ENCODE results near the gene HAGHL. TPM values are rescaled to one million over a fixed set of nuclear protein-coding genes. Genes with fewer than 3 reads are reported as not detected.

Gene HAGHL
- total RNA-seq, 1 experiment from 2014 or later, result 2.5 TPM

GRCh38 chr16:749010-749409 is 22.1 kb downstream of the HAGHL start:
- intact Hi-C loops (cut with micrococcal nuclease; ENCODE audit: unreplicated experiment), result no loop called here
- H3K27ac ChIP-seq (ENCODE audit: low read depth, low read length, poor library complexity, severe bottlenecking), result no peak overlapping the region
- POLR2A ChIA-PET (ENCODE audit: low non-redundant PET), result no interaction called here
- no peaks in the 10 kb centered on the region for H3K4me1 ChIP-seq (ENCODE audit: insufficient read depth, low read length, poor library complexity, severe bottlenecking)
- no peak for TF ChIP-seq CTCF (conservative IDR thresholded peaks at IDR 0.05; ENCODE audit: low read depth, low read length)
- TF ChIP-seq EZH2 (IDR thresholded peaks at IDR 0.05; ENCODE audit: borderline replicate concordance, low read depth, low read length, poor library complexity, severe bottlenecking), result no peak
- no peak for DNase-seq (ENCODE audit: low spot score)
- no peaks in the 10 kb centered on the region for H3K27me3 ChIP-seq (replicated peaks; ENCODE audit: insufficient read depth, low read depth, low read length, poor library complexity)
- H3K4me3 ChIP-seq (ENCODE audit: low read depth, low read length, poor library complexity, severe bottlenecking), result no peak overlapping the region
- no peaks in the 10 kb centered on the region for H3K36me3 ChIP-seq (ENCODE audit: insufficient read depth, low read length, poor library complexity, severe bottlenecking)
- BruUV-seq (replicated peaks), result no TSS peak
- CTCF ChIA-PET, result interaction anchor here (0.7 kb wide), 1 partner anchor 8 kb away, joined by 3 read pairs; the partner anchor contains the start of gene CIAO3
- no peaks in the 10 kb centered on the region for H3K9me3 ChIP-seq (ENCODE audit: low read depth, low read length, poor library complexity, severe bottlenecking)

- TF ChIP-seq EZH2 (IDR thresholded peaks at IDR 0.05; ENCODE audit: borderline replicate concordance, low read depth, low read length, poor library complexity, severe bottlenecking), result no peak
- TF ChIP-seq CTCF (conservative IDR thresholded peaks at IDR 0.05; ENCODE audit: low read depth, low read length), result no peak
- Histone ChIP-seq H3K9me3 (ENCODE audit: low read depth, low read length, poor library complexity, severe bottlenecking) (no peaks in the 10 kb centered on the region), H3K36me3 (ENCODE audit: insufficient read depth, low read length, poor library complexity, severe bottlenecking) (no peaks in the 10 kb centered on the region), H3K4me3 (ENCODE audit: low read depth, low read length, poor library complexity, severe bottlenecking) (no peak overlapping the region), H3K4me1 (ENCODE audit: insufficient read depth, low read length, poor library complexity, severe bottlenecking) (no peaks in the 10 kb centered on the region), H3K27me3 (replicated peaks; ENCODE audit: insufficient read depth, low read depth, low read length, poor library complexity) (no peaks in the 10 kb centered on the region), H3K27ac (ENCODE audit: low read depth, low read length, poor library complexity, severe bottlenecking) (no peak overlapping the region)
- ChIA-PET CTCF (no interaction called here), POLR2A (ENCODE audit: low non-redundant PET) (no interaction called here)
- DNase-seq (ENCODE audit: low spot score), result no peak
- BruUV-seq (replicated peaks), result no TSS peak
- intact Hi-C loops (cut with micrococcal nuclease; ENCODE audit: unreplicated experiment), result no loop called here
Observed at GRCh38 chr16:750485-750884, 23.6 kb downstream of the HAGHL start.

- TF ChIP-seq CTCF (conservative IDR thresholded peaks at IDR 0.05; ENCODE audit: low read depth, low read length), result no peak
- TF ChIP-seq EZH2 (IDR thresholded peaks at IDR 0.05; ENCODE audit: borderline replicate concordance, low read depth, low read length, poor library complexity, severe bottlenecking), result no peak
- BruUV-seq (replicated peaks), result no TSS peak
- no peaks in the 10 kb centered on the region for H3K36me3 ChIP-seq (ENCODE audit: insufficient read depth, low read length, poor library complexity, severe bottlenecking)
- H3K4me1 ChIP-seq (ENCODE audit: insufficient read depth, low read length, poor library complexity, severe bottlenecking), result no peaks in the 10 kb centered on the region
- no peaks in the 10 kb centered on the region for H3K9me3 ChIP-seq (ENCODE audit: low read depth, low read length, poor library complexity, severe bottlenecking)
- H3K4me3 ChIP-seq (ENCODE audit: low read depth, low read length, poor library complexity, severe bottlenecking), result no peak overlapping the region
- H3K27ac ChIP-seq (ENCODE audit: low read depth, low read length, poor library complexity, severe bottlenecking), result no peak overlapping the region
- no peak for DNase-seq (ENCODE audit: low spot score)
- ChIA-PET POLR2A (ENCODE audit: low non-redundant PET) (no interaction called here), CTCF (no interaction called here)
- intact Hi-C loops (cut with micrococcal nuclease; ENCODE audit: unreplicated experiment), result no loop called here
- no peaks in the 10 kb centered on the region for H3K27me3 ChIP-seq (replicated peaks; ENCODE audit: insufficient read depth, low read depth, low read length, poor library complexity)
Observed at GRCh38 chr16:751152-752006, 24.5 kb downstream of the HAGHL start.

All from A673 (cell line).